T-cell (primary cell): Measurements from ENCODE around the gene ZNF599. TPM values are rescaled to one million over a fixed set of nuclear protein-coding genes. Genes with fewer than 3 reads are reported as not detected.

Experiments used
- ATAC-seq, 4 experiments: fragments of 200-7000 bp in 3 of 4; fragments of 150-1000 bp in 1 of 4; cut with Tn5 transposase; replicated peaks in 1 of 4; 1 replicate in 3 of 4; 2 replicates in 1 of 4; pipeline ENCODE4 v1.10.0; 2021; ENCODE audit warnings: moderate library complexity in 3 of 4, mild to moderate bottlenecking in 2 of 4, moderate number of reproducible peaks in 1 of 4
- CTCF ChIA-PET, 2 donors: fragments of 300-600 bp; sonication (Branson Sonifier 250); formaldehyde crosslinking; loops; one replicate each; lab custom pipeline; 2022; ENCODE audit warnings: antibody characterized with exemption in 2 of 2; lab: Charles Lee
- POLR2A ChIA-PET, 2 donors: fragments of 300-600 bp; sonication (Branson Sonifier 250); formaldehyde crosslinking; loops; one replicate each; lab custom pipeline; 2022; ENCODE audit warnings: antibody characterized with exemption in 2 of 2; lab: Charles Lee
- DNase-seq, 35 experiments: peaks; one replicate each; pipeline versions ENCODE4 v3.0.0 to v3.0.0-alpha.2; 2013 to 2023
- H3K27ac ChIP-seq: one replicate; pipeline ENCODE4 v1.5.1; 2013; ENCODE audit warnings: low read length
- H3K27me3 ChIP-seq, 2 experiments: replicated peaks in 1 of 2; 1 replicate in 1 of 2; 2 replicates in 1 of 2; pipeline versions ENCODE4 v1.6.1 to v1.7.0; 2013; ENCODE audit warnings: low read length in 1 of 2, mixed read lengths in 1 of 2; ENCODE audit not compliant: control insufficient read depth in 2 of 2, insufficient read depth in 2 of 2; ENCODE audit errors: extremely low read depth in 1 of 2
- H3K36me3 ChIP-seq, 2 donors: 1 replicate in 1 of 2; 2 replicates in 1 of 2; pipeline versions ENCODE4 v1.6.1 to v1.7.0; 2013; ENCODE audit warnings: low read length in 1 of 2; ENCODE audit not compliant: control insufficient read depth in 2 of 2, insufficient read depth in 1 of 2; ENCODE audit errors: extremely low read depth in 1 of 2
- H3K4me1 ChIP-seq, 2 experiments: 1 replicate in 1 of 2; 2 replicates in 1 of 2; pipeline versions ENCODE4 v1.6.1 to v1.7.0; 2013; ENCODE audit warnings: low read length in 2 of 2, mixed read lengths in 1 of 2; ENCODE audit not compliant: insufficient read depth in 2 of 2, control insufficient read depth in 1 of 2; ENCODE audit errors: extremely low read depth in 1 of 2
- H3K4me3 ChIP-seq, 2 donors: 1 replicate in 1 of 2; 2 replicates in 1 of 2; pipeline versions ENCODE4 v1.5.1 to v1.7.0; 2013; ENCODE audit warnings: mild to moderate bottlenecking in 2 of 2, low read length in 1 of 2, moderate library complexity in 1 of 2; ENCODE audit not compliant: control insufficient read depth in 1 of 2; ENCODE audit errors: extremely low read depth in 1 of 2
- H3K9me3 ChIP-seq: 2 replicates; pipeline ENCODE4 v1.7.0; 2013
- H3K27ac Mint-ChIP-seq, 2 donors: one replicate each; pipeline ENCODE4 v1.8.0; 2020 to 2021; ENCODE audit warnings: mild to moderate bottlenecking in 2 of 2, mixed read lengths in 2 of 2
- H3K27me3 Mint-ChIP-seq, 2 donors: one replicate each; pipeline ENCODE4 v1.8.0; 2021 to 2022; ENCODE audit warnings: mixed read lengths in 2 of 2
- H3K36me3 Mint-ChIP-seq: one replicate; pipeline ENCODE4 v1.8.0; 2021; ENCODE audit warnings: mixed read lengths
- H3K4me1 Mint-ChIP-seq, 3 donors: one replicate each; pipeline ENCODE4 v1.8.0; 2020 to 2022; ENCODE audit warnings: mixed read lengths in 3 of 3, mild to moderate bottlenecking in 1 of 3
- H3K4me3 Mint-ChIP-seq, 3 donors: one replicate each; pipeline ENCODE4 v1.8.0; 2020 to 2022; ENCODE audit warnings: mild to moderate bottlenecking in 3 of 3, mixed read lengths in 3 of 3, moderate library complexity in 3 of 3
- H3K9me3 Mint-ChIP-seq, 3 donors: one replicate each; pipeline ENCODE4 v1.8.0; 2020 to 2022; ENCODE audit warnings: mixed read lengths in 3 of 3
- WGBS: methylation state at CpG from one replicate; pipeline ENCODE4 v1.1.5; 2013; ENCODE audit warnings: missing lambda C conversion rate; ENCODE audit not compliant: insufficient coverage; 5-methylcytosine and 5-hydroxymethylcytosine counted together
- total RNA-seq, 35 experiments: library from RNA in 6 of 35; stranded (reverse) in 6 of 35; fragments of 120-200 nt in 1 of 35; gene quantifications; one replicate each; pipeline versions ENCODE4 v1.2.1 to v1.2.4 and lab custom pipeline; 2013 to 2026

Gene ZNF599
- total RNA-seq, 5 donors from 2014 or later (not counting 1 experiment from before 2014, with no cell fraction given), result 4.1 to 12.6 (median 8.1) TPM

DNA sequence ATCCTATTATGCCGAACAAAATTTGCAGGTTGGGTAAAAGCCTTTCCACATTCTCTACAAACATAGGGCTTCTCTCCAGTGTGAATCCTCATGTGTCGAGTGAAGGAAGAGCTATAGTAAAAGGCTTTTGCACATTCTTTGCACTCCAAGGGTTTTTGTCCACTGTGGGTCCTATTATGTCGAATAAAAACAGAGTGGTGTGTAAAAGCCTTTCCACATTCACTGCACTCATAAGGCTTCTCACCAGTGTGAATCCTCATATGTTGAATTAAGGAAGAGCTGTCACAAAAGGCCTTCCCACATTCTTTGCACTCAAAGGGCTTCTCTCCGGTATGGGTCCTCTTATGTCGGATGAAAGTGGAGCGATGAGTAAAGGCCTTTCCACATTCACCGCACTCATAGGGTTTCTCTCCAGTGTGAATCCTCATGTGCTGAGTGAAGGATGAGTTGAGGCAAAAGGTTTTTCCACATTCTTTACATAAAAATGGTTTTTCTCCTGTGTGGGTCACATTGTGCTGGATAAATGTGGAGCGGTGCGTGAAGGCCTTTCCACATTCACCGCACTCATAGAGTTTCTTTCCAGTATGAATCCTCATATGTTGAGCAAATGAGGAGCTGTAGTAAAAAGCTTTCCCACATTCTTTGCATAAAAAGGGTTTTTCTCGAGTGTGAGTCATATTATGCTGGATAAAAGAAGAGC lies 13.6 kb downstream of the ZNF599 start:
- Histone ChIP-seq H3K4me1 (no peaks in the 10 kb centered on the region), H3K4me3 (no peak overlapping the region), H3K27ac (no peak overlapping the region), H3K9me3 (peaks cover 32% of the 10 kb centered on the region), H3K27me3 (no peaks in the 10 kb centered on the region), H3K36me3 (peaks cover 4 to 12% of the 10 kb centered on the region in 2 donors)
- no peaks in the 10 kb centered on the region for H3K27me3 Mint-ChIP-seq
- DNase-seq (no peak), ATAC-seq (no peak)
- H3K4me1 Mint-ChIP-seq, result no peaks in the 10 kb centered on the region
- no peak overlapping the region for H3K4me3 Mint-ChIP-seq
- ChIA-PET POLR2A (interaction anchor here in 1 of 2 donors (0.6 kb wide), 1 partner anchor 206 kb away, joined by 3 read pairs; no protein-coding TSS in a partner anchor), CTCF (no interaction called here)
- WGBS, result no CpG with 5 or more reads among the region's 11 CpGs
- H3K36me3 Mint-ChIP-seq, result peaks cover 59% of the 10 kb centered on the region
- no peak overlapping the region for H3K27ac Mint-ChIP-seq
- H3K9me3 Mint-ChIP-seq, result peaks cover 19 to 79% (median 66%) of the 10 kb centered on the region in 3 donors

GRCh38 chr19:34757441-34757840 lies 15.6 kb downstream of the ZNF599 start:
- Mint-ChIP-seq H3K9me3 (peaks cover 20 to 80% (median 65%) of the 10 kb centered on the region in 3 donors), H3K27me3 (no peaks in the 10 kb centered on the region), H3K36me3 (peaks cover 49% of the 10 kb centered on the region), H3K4me1 (no peaks in the 10 kb centered on the region), H3K4me3 (no peak overlapping the region), H3K27ac (no peak overlapping the region)
- Histone ChIP-seq H3K4me3 (peak overlapping the region in 1 of 2 donors; percentile 35), H3K4me1 (no peaks in the 10 kb centered on the region), H3K27ac (no peak overlapping the region), H3K36me3 (peaks cover 4% of the 10 kb centered on the region in 2 donors), H3K27me3 (no peaks in the 10 kb centered on the region), H3K9me3 (peaks cover 24% of the 10 kb centered on the region)
- DNase-seq, result no peak
- 87% methylated on average over 3 of the region's 4 CpGs for WGBS
- POLR2A ChIA-PET, result no interaction called here
- CTCF ChIA-PET, result no interaction called here
- ATAC-seq, result no peak

GRCh38 chr19:34744896-34745690 lies 27.9 kb downstream of the ZNF599 start:
- Histone ChIP-seq H3K9me3 (peaks cover 15% of the 10 kb centered on the region), H3K36me3 (peaks cover 2 to 11% of the 10 kb centered on the region in 2 donors), H3K4me3 (no peak overlapping the region), H3K27ac (no peak overlapping the region), H3K4me1 (no peaks in the 10 kb centered on the region), H3K27me3 (no peaks in the 10 kb centered on the region)
- peaks cover 35 to 79% (median 70%) of the 10 kb centered on the region in 3 donors for H3K9me3 Mint-ChIP-seq
- peaks cover 60% of the 10 kb centered on the region for H3K36me3 Mint-ChIP-seq
- DNase-seq (no peak), ATAC-seq (no peak)
- no peaks in the 10 kb centered on the region for H3K27me3 Mint-ChIP-seq
- no peak overlapping the region for H3K4me3 Mint-ChIP-seq
- no peak overlapping the region for H3K27ac Mint-ChIP-seq
- ChIA-PET POLR2A (no interaction called here), CTCF (no interaction called here)
- WGBS, result 100% methylated on average over 1 of the region's 3 CpGs
- no peaks in the 10 kb centered on the region for H3K4me1 Mint-ChIP-seq

DNA sequence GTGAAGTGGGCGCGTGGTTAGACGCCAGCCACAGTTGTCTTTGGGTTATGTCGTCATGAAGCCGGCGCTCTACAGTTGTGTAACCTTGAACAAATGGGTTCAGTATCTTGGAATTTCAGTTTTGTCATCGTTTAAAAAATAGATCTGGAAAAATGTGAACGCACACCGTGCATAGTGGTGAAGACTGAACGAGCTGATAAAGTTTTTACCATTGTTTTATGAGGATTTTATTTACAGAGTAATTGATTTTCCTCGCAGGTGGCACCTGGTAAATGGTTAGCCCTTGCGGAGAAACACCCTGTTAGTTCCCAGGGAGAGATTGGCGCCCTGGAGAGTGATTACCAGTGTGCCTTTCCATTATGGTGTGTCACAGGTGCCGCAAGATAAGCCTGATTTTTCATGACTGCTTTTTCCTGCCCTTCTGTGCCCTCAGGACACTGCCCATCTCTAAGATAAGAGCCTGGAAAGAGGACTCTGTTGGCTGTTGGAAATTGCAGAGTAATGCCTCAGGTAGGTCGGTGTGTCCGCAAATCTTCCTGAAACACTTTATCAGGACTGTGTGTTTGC lies 38.4 kb downstream of the ZNF599 start:
- Mint-ChIP-seq H3K27ac (peak overlapping the region; percentile 97 to 98), H3K4me1 (peaks cover 25 to 36% (median 30%) of the 10 kb centered on the region in 3 donors), H3K27me3 (no peaks in the 10 kb centered on the region), H3K9me3 (peaks cover 6 to 18% (median 18%) of the 10 kb centered on the region in 3 donors), H3K4me3 (peak overlapping the region; percentile 94 to 96 (median 94)), H3K36me3 (peaks cover 40% of the 10 kb centered on the region)
- H3K27me3 ChIP-seq, result peaks cover 0 to 4% of the 10 kb centered on the region in 2 experiments
- peaks cover 7 to 16% of the 10 kb centered on the region in 2 donors for H3K36me3 ChIP-seq
- peaks cover 6% of the 10 kb centered on the region for H3K9me3 ChIP-seq
- peak overlapping the region; percentile 82 to 97 for H3K4me3 ChIP-seq
- 25% methylated on average over 16 of the region's 16 CpGs for WGBS
- H3K4me1 ChIP-seq, result peaks cover 10 to 29% of the 10 kb centered on the region in 2 experiments
- peak in 15 of 35 experiments; percentile 72 to 84 (median 79) for DNase-seq
- ChIA-PET POLR2A (interaction anchor here in 1 of 2 donors (0.5 kb wide), 2 partner anchors 12 to 879 kb away, joined by 4 to 8 read pairs; no protein-coding TSS in a partner anchor), CTCF (no interaction called here)
- peak in 3 of 4 experiments; percentile 65 to 76 (median 66) for ATAC-seq
- peak overlapping the region; percentile 74 for H3K27ac ChIP-seq

GRCh38 chr19:34733746-34734536 lies 39.1 kb downstream of the ZNF599 start, which contains the start of gene ZNF181:
Gene ZNF181, plus strand, starts transcription at chr19:34734243. Its CDS starts 795 bp downstream, at chr19:34735038.
- ATAC-seq, result peak; percentile 87 to 91 (median 90)
- POLR2A ChIA-PET, result interaction anchor here (0.6 to 1.0 kb wide), 2 partner anchors 50 to 57 kb away, joined by 3 to 12 read pairs; partner anchors contain the start of genes SCGB2B2 (in 1 of the 2) and ZNF302 (in 1 of the 2)
- H3K9me3 ChIP-seq, result peaks cover 6% of the 10 kb centered on the region
- peak; percentile 63 to 87 (median 77) for DNase-seq
- peaks cover 7 to 9% of the 10 kb centered on the region in 2 donors for H3K36me3 ChIP-seq
- peak within 1 kb of the TSS; percentile 74 for H3K27ac ChIP-seq
- peak within 1 kb of the TSS; percentile 82 to 97 for H3K4me3 ChIP-seq
- H3K27me3 ChIP-seq, result peaks cover 0 to 4% of the 10 kb centered on the region in 2 experiments
- under 1% methylated on average over 60 of the region's 67 CpGs for WGBS
- H3K27ac Mint-ChIP-seq, result peak within 1 kb of the TSS; percentile 97 to 98
- H3K4me1 ChIP-seq, result peaks cover 10 to 29% of the 10 kb centered on the region in 2 experiments
- peaks cover 2 to 3% of the 10 kb centered on the region in 2 donors for H3K27me3 Mint-ChIP-seq
- H3K36me3 Mint-ChIP-seq, result peaks cover 33% of the 10 kb centered on the region
- H3K4me3 Mint-ChIP-seq, result peak within 1 kb of the TSS; percentile 94 to 96 (median 94)
- CTCF ChIA-PET, result no interaction called here
- H3K9me3 Mint-ChIP-seq, result peaks cover 6 to 14% (median 14%) of the 10 kb centered on the region in 3 donors
- peaks cover 25 to 36% (median 30%) of the 10 kb centered on the region in 3 donors for H3K4me1 Mint-ChIP-seq
